K562 (cell line): ENCODE results near the gene RHEB. TPM values are rescaled to one million over a fixed set of nuclear protein-coding genes. Genes with fewer than 3 reads are reported as not detected.

Experiments used
- CAMTA2 ChIP-seq: fragments of 250-450 bp; sonication (Bioruptor Pico); conservative IDR thresholded peaks from 2 replicates; pipeline ENCODE4 v1.5.1; 2022
- CBX1 ChIP-seq: sonication (generic); IDR thresholded peaks from 2 replicates; pipeline ENCODE4 v1.6.1; 2016; ENCODE audit warnings: antibody characterized with exemption, low read depth, mild to moderate bottlenecking
- CBX8 ChIP-seq: fragments of 200-600 bp; sonication (generic); IDR thresholded peaks from 2 replicates; pipeline ENCODE4 v1.6.1; 2012; ENCODE audit warnings: borderline replicate concordance, mixed run types, low read depth, mild to moderate bottlenecking, moderate library complexity, mixed read lengths, low read length, control low read depth, inconsistent platforms; ENCODE audit not compliant: poor library complexity, severe bottlenecking; ENCODE audit errors: extremely low read depth
- ERF ChIP-seq: fragments of 450-650 bp; formaldehyde crosslinking; IDR thresholded peaks from 2 replicates; pipeline ENCODE4 v1.4.0; 2020; ENCODE audit warnings: mild to moderate bottlenecking, mixed read lengths
- ETV5 ChIP-seq: sonication (generic); formaldehyde crosslinking; IDR thresholded peaks from 2 replicates; pipeline ENCODE4 v1.4.0; 2020; ENCODE audit warnings: low read depth, mild to moderate bottlenecking, missing genetic modification reagents
- GTF2F1 ChIP-seq: IDR thresholded peaks from 2 replicates; pipeline ENCODE4 v1.6.1; 2011; ENCODE audit warnings: low read depth, low read length, improper control_type of control experiment
- IRF2 ChIP-seq: sonication (generic); formaldehyde crosslinking; IDR thresholded peaks from 2 replicates; pipeline ENCODE4 v1.8.1; 2022; ENCODE audit warnings: mild to moderate bottlenecking, missing genetic modification reagents
- NR4A1 ChIP-seq, 2 experiments: fragments of 250-450 bp in 1 of 2; fragments of 450-650 bp in 1 of 2; sonication (Bioruptor Pico) in 1 of 2; IDR thresholded peaks; 2 replicates each; pipeline versions ENCODE4 v1.4.0 to v1.6.1; 2016 to 2020; ENCODE audit warnings: mild to moderate bottlenecking in 2 of 2, missing compliant biosample characterization in 1 of 2, missing genetic modification characterization in 1 of 2, moderate library complexity in 1 of 2
- PHF8 ChIP-seq: fragments of 200-600 bp; sonication (generic); IDR thresholded peaks from 2 replicates; pipeline ENCODE4 v1.6.1; 2012; ENCODE audit warnings: mixed run types, mild to moderate bottlenecking, inconsistent platforms, low read length, moderate library complexity, borderline replicate concordance
- SRF ChIP-seq, 2 experiments: fragments of 250-450, 450-650 bp in 1 of 2; sonication (Bioruptor Pico) in 1 of 2; sonication (generic) in 1 of 2; formaldehyde crosslinking; IDR thresholded peaks; 2 replicates each; pipeline versions ENCODE4 v1.5.0 to v1.5.1; 2020 to 2022; ENCODE audit warnings: mild to moderate bottlenecking in 1 of 2, missing genetic modification reagents in 1 of 2
- TOE1 ChIP-seq, 2 experiments: fragments of 450-650 bp in 1 of 2; sonication (generic) in 1 of 2; formaldehyde crosslinking in 1 of 2; IDR thresholded peaks; 2 replicates each; pipeline versions ENCODE4 v1.7.1 to v1.8.0; 2016 to 2022; ENCODE audit warnings: borderline replicate concordance in 2 of 2, mild to moderate bottlenecking in 2 of 2, antibody characterized with exemption in 1 of 2, inconsistent platforms in 1 of 2, low read depth in 1 of 2, missing genetic modification reagents in 1 of 2, moderate library complexity in 1 of 2
- polyA plus RNA-seq, 8 experiments: library from polyadenylated mRNA; depleted of rRNA in 4 of 8; stranded (reverse) in 5 of 8; unstranded in 3 of 8; fragments of >200 nt; fragmentation: Nextera tagmentation in 2 of 8; fragmentation: Illumina TruSeq in 1 of 8; extraction: Ambion mirVana in 2 of 8; extraction: Trizol in 1 of 8; gene quantifications; 2 replicates each; pipeline versions ENCODE4 v1.2.1 to v1.2.3, GENCODE V29; 2011 to 2014; ENCODE audit warnings: inconsistent platforms in 1 of 8, missing spikeins in 1 of 8
- total RNA-seq, 7 experiments: library from RNA; depleted of rRNA in 6 of 7; stranded (reverse); fragments of >200 nt in 6 of 7; fragmentation: Illumina TruSeq in 2 of 7; extraction: Trizol in 2 of 7; gene quantifications; 2 replicates each; pipeline versions ENCODE4 v1.2.1 to v1.2.3, GENCODE V29; 2011 to 2021; ENCODE audit warnings: low replicate concordance in 1 of 7
- TF ChIP-seq, protein P1 (sequence below): sonication (generic); formaldehyde crosslinking; IDR thresholded peaks from 2 replicates; pipeline ENCODE4 v1.8.1; 2023; ENCODE audit warnings: mild to moderate bottlenecking, missing genetic modification reagents, moderate library complexity
- TF ChIP-seq, protein P2 (sequence below), 2 experiments: fragments of 450-650 bp in 1 of 2; sonication (generic) in 1 of 2; formaldehyde crosslinking in 1 of 2; IDR thresholded peaks in 1 of 2; conservative IDR thresholded peaks in 1 of 2; 2 replicates each; pipeline versions ENCODE4 v1.6.1 to v1.8.1; 2016 to 2023; ENCODE audit warnings: mild to moderate bottlenecking in 2 of 2, moderate library complexity in 2 of 2, inconsistent platforms in 1 of 2, missing genetic modification reagents in 1 of 2
- TF ChIP-seq, protein P3 (sequence below): sonication (generic); formaldehyde crosslinking; IDR thresholded peaks from 2 replicates; pipeline ENCODE4 v1.8.1; 2023; ENCODE audit warnings: mild to moderate bottlenecking, missing genetic modification reagents
- TF ChIP-seq, protein P4 (sequence below): sonication (generic); IDR thresholded peaks from 2 replicates; pipeline ENCODE4 v1.6.1; 2016
- TF ChIP-seq, protein P5 (sequence below): fragments of 450-650 bp; IDR thresholded peaks from 2 replicates; pipeline ENCODE4 v1.6.1; 2014; ENCODE audit warnings: low read depth, mild to moderate bottlenecking, moderate library complexity, borderline replicate concordance

RHEB gene
- total and polyA plus RNA-seq, 9 of the 15 experiments (the other 6 are each of a cell fraction or from before 2014, with no cell fraction given): 28.5 to 249 (median 182) TPM

DNA sequence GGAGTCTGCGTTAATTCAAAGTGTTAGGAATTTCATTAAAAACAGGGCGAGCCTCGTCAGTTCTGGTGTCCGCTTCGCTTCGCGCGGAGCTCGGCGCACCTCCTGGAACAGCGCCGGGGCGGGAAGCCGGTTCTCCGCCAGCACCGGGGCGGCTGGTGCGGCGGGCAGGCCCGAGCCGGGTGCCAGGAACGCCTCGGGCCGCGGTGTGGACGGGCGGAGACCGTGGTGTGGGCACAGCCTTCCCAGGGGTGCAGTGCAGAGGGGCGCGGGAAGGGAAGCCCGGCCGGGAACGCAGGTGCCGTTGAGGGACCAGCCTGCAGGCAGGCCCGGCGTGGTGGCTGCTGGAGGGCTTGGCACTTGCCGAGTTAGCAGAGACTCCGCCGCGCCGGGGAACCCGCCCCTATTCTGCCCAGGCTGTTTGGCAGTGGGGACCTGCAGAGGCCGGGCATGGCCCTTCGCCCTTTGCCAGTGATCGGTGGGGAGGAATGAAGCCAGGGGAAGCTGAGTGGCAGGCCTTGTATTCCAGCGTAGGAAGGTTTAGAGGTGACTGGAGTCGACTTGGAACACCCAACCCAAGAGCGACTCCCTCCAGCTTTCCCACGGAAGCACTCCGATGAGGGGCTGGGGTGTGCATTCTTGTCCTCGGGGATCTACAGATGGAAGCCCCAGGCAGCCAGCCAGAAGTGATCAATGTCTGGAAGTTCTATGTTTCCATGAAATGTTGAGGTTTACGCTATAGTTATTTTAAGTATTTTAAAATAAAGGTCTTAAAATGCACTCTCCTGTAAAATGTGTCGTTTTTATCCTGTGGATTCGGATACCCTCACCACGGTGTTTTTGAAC, 945 bp upstream of the RHEB start (continued):
- 0 out of 2 replicates have a peak, but pooled peaks have one; percentile 23 for TF ChIP-seq GTF2F1
- peak; percentile 79; the same call in 1 of the 2 replicates for TF ChIP-seq CBX1
- no peak for TF ChIP-seq CBX8
- no peak for TF ChIP-seq NR4A1 (CRISPR knock-in tag; IDR thresholded peaks at IDR 0.05)
- TF ChIP-seq NR4A1 (tag; IDR thresholded peaks at IDR 0.05): peak; percentile 88
- 0 out of 2 replicates have a peak, but pooled peaks have one; percentile 68 for TF ChIP-seq CAMTA2 (CRISPR knock-in tag)
- TF ChIP-seq, protein P1, sequence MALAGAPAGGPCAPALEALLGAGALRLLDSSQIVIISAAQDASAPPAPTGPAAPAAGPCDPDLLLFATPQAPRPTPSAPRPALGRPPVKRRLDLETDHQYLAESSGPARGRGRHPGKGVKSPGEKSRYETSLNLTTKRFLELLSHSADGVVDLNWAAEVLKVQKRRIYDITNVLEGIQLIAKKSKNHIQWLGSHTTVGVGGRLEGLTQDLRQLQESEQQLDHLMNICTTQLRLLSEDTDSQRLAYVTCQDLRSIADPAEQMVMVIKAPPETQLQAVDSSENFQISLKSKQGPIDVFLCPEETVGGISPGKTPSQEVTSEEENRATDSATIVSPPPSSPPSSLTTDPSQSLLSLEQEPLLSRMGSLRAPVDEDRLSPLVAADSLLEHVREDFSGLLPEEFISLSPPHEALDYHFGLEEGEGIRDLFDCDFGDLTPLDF (CRISPR knock-in tag): peak; percentile 75; the same call in 1 of the 2 replicates
- TF ChIP-seq IRF2 (CRISPR knock-in tag): 0 out of 2 replicates have a peak, but pooled peaks have one; percentile 53
- no peak for TF ChIP-seq TOE1 (IDR thresholded peaks at IDR 0.05; ENCODE audit: borderline replicate concordance)
- TF ChIP-seq TOE1 (CRISPR knock-in tag; IDR thresholded peaks at IDR 0.05; ENCODE audit: borderline replicate concordance, low read depth): 0 out of 2 replicates have a peak, but pooled peaks have one; percentile 70
- TF ChIP-seq, protein P2, sequence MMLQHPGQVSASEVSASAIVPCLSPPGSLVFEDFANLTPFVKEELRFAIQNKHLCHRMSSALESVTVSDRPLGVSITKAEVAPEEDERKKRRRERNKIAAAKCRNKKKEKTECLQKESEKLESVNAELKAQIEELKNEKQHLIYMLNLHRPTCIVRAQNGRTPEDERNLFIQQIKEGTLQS (IDR thresholded peaks at IDR 0.05): no peak
- TF ChIP-seq, protein P2 (CRISPR knock-in tag; conservative IDR thresholded peaks at IDR 0.05): 0 out of 2 replicates have a peak, but pooled peaks have one; percentile 5
- TF ChIP-seq, protein P3, sequence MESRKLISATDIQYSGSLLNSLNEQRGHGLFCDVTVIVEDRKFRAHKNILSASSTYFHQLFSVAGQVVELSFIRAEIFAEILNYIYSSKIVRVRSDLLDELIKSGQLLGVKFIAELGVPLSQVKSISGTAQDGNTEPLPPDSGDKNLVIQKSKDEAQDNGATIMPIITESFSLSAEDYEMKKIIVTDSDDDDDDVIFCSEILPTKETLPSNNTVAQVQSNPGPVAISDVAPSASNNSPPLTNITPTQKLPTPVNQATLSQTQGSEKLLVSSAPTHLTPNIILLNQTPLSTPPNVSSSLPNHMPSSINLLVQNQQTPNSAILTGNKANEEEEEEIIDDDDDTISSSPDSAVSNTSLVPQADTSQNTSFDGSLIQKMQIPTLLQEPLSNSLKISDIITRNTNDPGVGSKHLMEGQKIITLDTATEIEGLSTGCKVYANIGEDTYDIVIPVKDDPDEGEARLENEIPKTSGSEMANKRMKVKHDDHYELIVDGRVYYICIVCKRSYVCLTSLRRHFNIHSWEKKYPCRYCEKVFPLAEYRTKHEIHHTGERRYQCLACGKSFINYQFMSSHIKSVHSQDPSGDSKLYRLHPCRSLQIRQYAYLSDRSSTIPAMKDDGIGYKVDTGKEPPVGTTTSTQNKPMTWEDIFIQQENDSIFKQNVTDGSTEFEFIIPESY (CRISPR knock-in tag): peak; percentile 95
- TF ChIP-seq, protein P4, sequence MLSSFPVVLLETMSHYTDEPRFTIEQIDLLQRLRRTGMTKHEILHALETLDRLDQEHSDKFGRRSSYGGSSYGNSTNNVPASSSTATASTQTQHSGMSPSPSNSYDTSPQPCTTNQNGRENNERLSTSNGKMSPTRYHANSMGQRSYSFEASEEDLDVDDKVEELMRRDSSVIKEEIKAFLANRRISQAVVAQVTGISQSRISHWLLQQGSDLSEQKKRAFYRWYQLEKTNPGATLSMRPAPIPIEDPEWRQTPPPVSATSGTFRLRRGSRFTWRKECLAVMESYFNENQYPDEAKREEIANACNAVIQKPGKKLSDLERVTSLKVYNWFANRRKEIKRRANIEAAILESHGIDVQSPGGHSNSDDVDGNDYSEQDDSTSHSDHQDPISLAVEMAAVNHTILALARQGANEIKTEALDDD: no peak
- 0 out of 2 replicates have a peak, but pooled peaks have one; percentile 37 for TF ChIP-seq ERF (CRISPR knock-in tag)
- TF ChIP-seq PHF8: no peak
- TF ChIP-seq, protein P5, sequence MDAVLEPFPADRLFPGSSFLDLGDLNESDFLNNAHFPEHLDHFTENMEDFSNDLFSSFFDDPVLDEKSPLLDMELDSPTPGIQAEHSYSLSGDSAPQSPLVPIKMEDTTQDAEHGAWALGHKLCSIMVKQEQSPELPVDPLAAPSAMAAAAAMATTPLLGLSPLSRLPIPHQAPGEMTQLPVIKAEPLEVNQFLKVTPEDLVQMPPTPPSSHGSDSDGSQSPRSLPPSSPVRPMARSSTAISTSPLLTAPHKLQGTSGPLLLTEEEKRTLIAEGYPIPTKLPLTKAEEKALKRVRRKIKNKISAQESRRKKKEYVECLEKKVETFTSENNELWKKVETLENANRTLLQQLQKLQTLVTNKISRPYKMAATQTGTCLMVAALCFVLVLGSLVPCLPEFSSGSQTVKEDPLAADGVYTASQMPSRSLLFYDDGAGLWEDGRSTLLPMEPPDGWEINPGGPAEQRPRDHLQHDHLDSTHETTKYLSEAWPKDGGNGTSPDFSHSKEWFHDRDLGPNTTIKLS: peak; percentile 7; the same call in 1 of the 2 replicates
- peak in 1 of 2 experiments; percentile 32; a peak in 1 of 4 replicates for TF ChIP-seq SRF (CRISPR knock-in tag; IDR thresholded peaks at IDR 0.05)
- TF ChIP-seq ETV5 (CRISPR knock-in tag): peak; percentile 4; the same call in 1 of the 2 replicates
